K562 (cell line): ENCODE data around the gene ARID3A. TPM values are rescaled to one million over a fixed set of nuclear protein-coding genes. Genes with fewer than 3 reads are reported as not detected.

Source experiments
- ARID1B ChIP-seq: fragments of 450-650 bp; IDR thresholded peaks from 2 replicates; pipeline ENCODE4 v1.6.1; 2016; ENCODE audit warnings: antibody characterized with exemption, mild to moderate bottlenecking, inconsistent platforms
- BCL6 ChIP-seq: fragments of 250-450 bp; sonication (Bioruptor Pico); IDR thresholded peaks from 2 replicates; pipeline ENCODE4 v1.4.0; 2020
- CCNT2 ChIP-seq: IDR thresholded peaks from 2 replicates; pipeline ENCODE4 v1.6.1; 2011; ENCODE audit warnings: borderline replicate concordance, low read depth, mild to moderate bottlenecking, moderate library complexity, mixed read lengths, low read length; ENCODE audit not compliant: insufficient read length; ENCODE audit errors: extremely low read depth
- CREB3 ChIP-seq: fragments of 450-650 bp; conservative IDR thresholded peaks from 2 replicates; pipeline ENCODE4 v1.6.1; 2016; ENCODE audit warnings: missing genetic modification characterization, low read depth, mild to moderate bottlenecking, missing compliant biosample characterization, moderate library complexity
- DMBX1 ChIP-seq: fragments of 250-450 bp; sonication (Bioruptor Pico); IDR thresholded peaks from 2 replicates; pipeline ENCODE4 v1.8.0; 2022; ENCODE audit warnings: inconsistent platforms, mild to moderate bottlenecking, moderate library complexity, borderline replicate concordance
- ETS2 ChIP-seq: IDR thresholded peaks from 2 replicates; pipeline ENCODE4 v1.6.1; 2016; ENCODE audit warnings: borderline replicate concordance, missing genetic modification characterization, mild to moderate bottlenecking, moderate library complexity, missing compliant biosample characterization; ENCODE audit not compliant: poor library complexity, severe bottlenecking
- FOXA3 ChIP-seq, 2 experiments: fragments of 450-650 bp in 1 of 2; sonication (generic) in 1 of 2; formaldehyde crosslinking; IDR thresholded peaks in 1 of 2; conservative IDR thresholded peaks in 1 of 2; 2 replicates each; pipeline versions ENCODE4 v1.4.0 to v1.8.0; 2020 to 2022; ENCODE audit warnings: mild to moderate bottlenecking in 2 of 2, missing genetic modification reagents in 1 of 2
- FOXK2 ChIP-seq, 2 experiments: fragments of 450-650 bp; IDR thresholded peaks in 1 of 2; conservative IDR thresholded peaks in 1 of 2; 2 replicates each; pipeline ENCODE4 v1.6.1; 2016; ENCODE audit warnings: low read depth in 2 of 2, mild to moderate bottlenecking in 1 of 2
- GATAD2B ChIP-seq: fragments of 450-650 bp; IDR thresholded peaks from 2 replicates; pipeline ENCODE4 v1.6.1; 2017; ENCODE audit warnings: mild to moderate bottlenecking, borderline replicate concordance
- HNRNPL ChIP-seq: fragments of 200-400 bp; formaldehyde crosslinking; IDR thresholded peaks from 2 replicates; pipeline ENCODE4 v1.6.1; 2017; ENCODE audit warnings: low read depth, mild to moderate bottlenecking, low read length
- HOMEZ ChIP-seq: fragments of 250-450 bp; sonication (Bioruptor Pico); IDR thresholded peaks from 2 replicates; pipeline ENCODE4 v1.4.0; 2020; ENCODE audit warnings: mild to moderate bottlenecking, moderate library complexity
- KDM4B ChIP-seq, 2 experiments: fragments of 450-650 bp in 1 of 2; sonication (generic) in 1 of 2; IDR thresholded peaks; 2 replicates each; pipeline ENCODE4 v1.6.1; 2016 to 2017; ENCODE audit warnings: borderline replicate concordance in 2 of 2, antibody characterized with exemption in 1 of 2, low read depth in 1 of 2, mild to moderate bottlenecking in 1 of 2
- L3MBTL2 ChIP-seq: fragments of 450-650 bp; IDR thresholded peaks from 2 replicates; pipeline ENCODE4 v1.6.1; 2016; ENCODE audit warnings: mild to moderate bottlenecking, moderate library complexity
- MNT ChIP-seq, 2 experiments: fragments of 450-650 bp; conservative IDR thresholded peaks; 2 replicates each; pipeline ENCODE4 v1.6.1; 2017; ENCODE audit warnings: mild to moderate bottlenecking in 2 of 2, moderate library complexity in 2 of 2
- PRMT5 ChIP-seq: sonication (generic); formaldehyde crosslinking; IDR thresholded peaks from 2 replicates; pipeline ENCODE4 v1.5.0; 2020; ENCODE audit warnings: missing genetic modification reagents
- SIN3B ChIP-seq: fragments of 450-650 bp; IDR thresholded peaks from 2 replicates; pipeline ENCODE4 v1.6.1; 2017; ENCODE audit warnings: low read depth, mild to moderate bottlenecking, moderate library complexity
- TEAD2 ChIP-seq: fragments of 450-650 bp; IDR thresholded peaks from 2 replicates; pipeline ENCODE4 v1.6.1; 2016; ENCODE audit warnings: missing genetic modification characterization, control low read depth, missing compliant biosample characterization
- ZNF212 ChIP-seq: fragments of 450-650 bp; formaldehyde crosslinking; IDR thresholded peaks from 2 replicates; pipeline ENCODE4 v1.4.0; 2020; ENCODE audit warnings: mild to moderate bottlenecking
- ZNF3 ChIP-seq: fragments of 250-450 bp; sonication (Bioruptor Pico); IDR thresholded peaks from 2 replicates; pipeline ENCODE4 v1.5.0; 2021; ENCODE audit warnings: mild to moderate bottlenecking, moderate library complexity
- polyA plus RNA-seq, 8 experiments: library from polyadenylated mRNA; depleted of rRNA in 4 of 8; stranded (reverse) in 5 of 8; unstranded in 3 of 8; fragments of >200 nt; fragmentation: Nextera tagmentation in 2 of 8; fragmentation: Illumina TruSeq in 1 of 8; extraction: Ambion mirVana in 2 of 8; extraction: Trizol in 1 of 8; gene quantifications; 2 replicates each; pipeline versions ENCODE4 v1.2.1 to v1.2.3, GENCODE V29; 2011 to 2014; ENCODE audit warnings: inconsistent platforms in 1 of 8, missing spikeins in 1 of 8
- total RNA-seq, 7 experiments: library from RNA; depleted of rRNA in 6 of 7; stranded (reverse); fragments of >200 nt in 6 of 7; fragmentation: Illumina TruSeq in 2 of 7; extraction: Trizol in 2 of 7; gene quantifications; 2 replicates each; pipeline versions ENCODE4 v1.2.1 to v1.2.3, GENCODE V29; 2011 to 2021; ENCODE audit warnings: low replicate concordance in 1 of 7
- TF ChIP-seq, protein P1 (sequence below): sonication (generic); formaldehyde crosslinking; IDR thresholded peaks from 2 replicates; pipeline ENCODE4 v1.8.0; 2023; ENCODE audit warnings: mild to moderate bottlenecking, missing genetic modification reagents

ARID3A gene
- total and polyA plus RNA-seq, 9 of the 15 experiments (the other 6 are each of a cell fraction or from before 2014, with no cell fraction given) = 1.4 to 118 (median 31.2) TPM

GRCh38 chr19:1020868-1021425 lies 95.1 kb downstream of the ARID3A start, which contains the start of gene TMEM259 (continued):
- TF ChIP-seq, protein P1, sequence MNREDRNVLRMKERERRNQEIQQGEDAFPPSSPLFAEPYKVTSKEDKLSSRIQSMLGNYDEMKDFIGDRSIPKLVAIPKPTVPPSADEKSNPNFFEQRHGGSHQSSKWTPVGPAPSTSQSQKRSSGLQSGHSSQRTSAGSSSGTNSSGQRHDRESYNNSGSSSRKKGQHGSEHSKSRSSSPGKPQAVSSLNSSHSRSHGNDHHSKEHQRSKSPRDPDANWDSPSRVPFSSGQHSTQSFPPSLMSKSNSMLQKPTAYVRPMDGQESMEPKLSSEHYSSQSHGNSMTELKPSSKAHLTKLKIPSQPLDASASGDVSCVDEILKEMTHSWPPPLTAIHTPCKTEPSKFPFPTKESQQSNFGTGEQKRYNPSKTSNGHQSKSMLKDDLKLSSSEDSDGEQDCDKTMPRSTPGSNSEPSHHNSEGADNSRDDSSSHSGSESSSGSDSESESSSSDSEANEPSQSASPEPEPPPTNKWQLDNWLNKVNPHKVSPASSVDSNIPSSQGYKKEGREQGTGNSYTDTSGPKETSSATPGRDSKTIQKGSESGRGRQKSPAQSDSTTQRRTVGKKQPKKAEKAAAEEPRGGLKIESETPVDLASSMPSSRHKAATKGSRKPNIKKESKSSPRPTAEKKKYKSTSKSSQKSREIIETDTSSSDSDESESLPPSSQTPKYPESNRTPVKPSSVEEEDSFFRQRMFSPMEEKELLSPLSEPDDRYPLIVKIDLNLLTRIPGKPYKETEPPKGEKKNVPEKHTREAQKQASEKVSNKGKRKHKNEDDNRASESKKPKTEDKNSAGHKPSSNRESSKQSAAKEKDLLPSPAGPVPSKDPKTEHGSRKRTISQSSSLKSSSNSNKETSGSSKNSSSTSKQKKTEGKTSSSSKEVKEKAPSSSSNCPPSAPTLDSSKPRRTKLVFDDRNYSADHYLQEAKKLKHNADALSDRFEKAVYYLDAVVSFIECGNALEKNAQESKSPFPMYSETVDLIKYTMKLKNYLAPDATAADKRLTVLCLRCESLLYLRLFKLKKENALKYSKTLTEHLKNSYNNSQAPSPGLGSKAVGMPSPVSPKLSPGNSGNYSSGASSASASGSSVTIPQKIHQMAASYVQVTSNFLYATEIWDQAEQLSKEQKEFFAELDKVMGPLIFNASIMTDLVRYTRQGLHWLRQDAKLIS = peak; percentile 11; the same call in 1 of the 2 replicates
- TF ChIP-seq DMBX1 (CRISPR knock-in tag) = no peak
- TF ChIP-seq FOXK2 (conservative IDR thresholded peaks at IDR 0.05 in 1 of 2, IDR thresholded peaks at IDR 0.05 in 1 of 2; ENCODE audit: low read depth in 2 of 2) = no peak
- no peak for TF ChIP-seq ARID1B
- no peak for TF ChIP-seq ZNF212 (CRISPR knock-in tag)
- TF ChIP-seq TEAD2 = no peak
- no peak for TF ChIP-seq HOMEZ (CRISPR knock-in tag)
- peak; percentile 84 for TF ChIP-seq SIN3B
- peak in 1 of 2 experiments; percentile 59; a peak in 1 of 4 replicates for TF ChIP-seq KDM4B (IDR thresholded peaks at IDR 0.05; ENCODE audit: borderline replicate concordance in 2 of 2, low read depth in 1 of 2)
- TF ChIP-seq BCL6 (CRISPR knock-in tag) = no peak
- peak; percentile 89 for TF ChIP-seq CCNT2
- TF ChIP-seq L3MBTL2 = peak; percentile 49
- TF ChIP-seq FOXA3 (CRISPR knock-in tag; conservative IDR thresholded peaks at IDR 0.05 in 1 of 2, IDR thresholded peaks at IDR 0.05 in 1 of 2) = no peak
- TF ChIP-seq CREB3 = no peak
- no peak for TF ChIP-seq ZNF3 (CRISPR knock-in tag)
- TF ChIP-seq ETS2 (tag) = no peak
- no peak for TF ChIP-seq PRMT5 (CRISPR knock-in tag)
- peak; percentile 53; the same call in 1 of the 2 replicates for TF ChIP-seq GATAD2B
- TF ChIP-seq MNT (conservative IDR thresholded peaks at IDR 0.05) = no peak; a peak in 1 of 4 replicates
- peak; percentile 99 for TF ChIP-seq HNRNPL
